Embryonic facial prominence (tissue), 1 donor: Measurements from ENCODE around the gene SORCS1.

Experiments
- DNase-seq: peaks from one replicate; pipeline ENCODE4 v3.0.0-alpha.2; 2016; ENCODE audit errors: extremely low spot score

The SORCS1 gene

DNA sequence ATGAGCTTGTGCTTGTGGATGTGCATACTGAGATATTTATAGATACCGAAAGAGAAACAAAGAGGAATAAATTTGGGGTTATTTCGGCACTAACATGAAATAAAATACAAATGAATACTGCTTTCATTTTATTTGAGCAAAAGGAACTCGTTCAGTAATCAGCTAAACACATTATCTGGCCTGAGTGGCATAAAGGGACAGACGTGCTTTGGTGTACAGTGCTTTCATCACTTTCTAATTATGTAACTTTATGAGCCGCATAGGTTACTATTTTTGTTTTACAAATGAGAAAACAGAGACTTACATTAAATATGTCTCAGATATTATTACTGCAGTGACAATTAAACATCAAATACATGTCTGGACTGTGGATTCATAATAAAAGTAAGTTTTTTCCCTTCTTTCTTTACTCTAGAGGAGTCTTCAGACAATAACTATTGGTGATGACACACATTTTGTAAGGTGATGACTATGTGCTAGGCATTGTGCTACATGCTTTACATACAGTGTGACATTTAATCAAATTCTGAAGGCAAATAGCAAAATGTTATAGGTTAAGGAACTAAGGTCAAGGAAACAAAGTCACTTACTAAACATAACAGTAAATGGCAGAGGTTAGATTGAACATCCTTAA lies 503.3 kb downstream of the SORCS1 start:
- no peak for DNase-seq

DNA sequence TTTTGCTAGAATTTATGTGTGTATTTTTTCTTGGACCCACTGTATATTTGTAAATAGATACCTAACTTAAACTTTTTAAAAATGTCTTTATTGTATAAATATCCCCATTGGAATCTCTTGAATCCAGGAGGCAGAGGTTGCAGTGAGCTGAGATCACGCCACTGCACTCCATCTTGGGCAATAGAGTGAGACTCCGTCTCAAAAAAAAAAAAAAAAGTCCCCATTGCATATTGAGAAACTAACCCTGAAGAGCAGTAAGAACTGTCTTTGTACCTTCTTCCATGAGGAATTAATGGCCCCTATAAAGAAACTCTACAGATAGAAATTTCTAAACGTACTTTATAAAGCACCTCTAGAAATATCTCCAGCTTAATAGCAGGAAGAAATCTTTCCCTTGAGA lies 504.0 kb downstream of the SORCS1 start:
- no peak for DNase-seq

DNA sequence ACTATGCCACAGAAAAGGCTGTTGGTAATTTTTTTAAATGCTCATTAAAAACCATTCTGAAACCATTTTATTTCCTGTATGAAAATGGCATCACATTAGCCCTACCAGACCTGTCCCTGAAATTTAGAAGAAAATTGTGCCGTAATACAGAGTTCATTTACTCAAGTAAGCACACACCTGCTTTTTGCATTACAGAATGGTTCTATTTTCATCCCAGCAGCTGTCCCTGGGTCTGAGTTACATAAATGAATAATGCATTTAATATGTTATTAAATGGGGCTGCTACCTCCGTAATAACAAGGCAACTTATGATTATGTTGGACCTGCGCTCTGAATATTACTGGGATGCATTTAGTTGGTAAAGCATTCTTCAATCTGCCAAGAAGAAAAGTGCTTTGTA lies 508.9 kb downstream of the SORCS1 start:
- DNase-seq, result no peak

DNA sequence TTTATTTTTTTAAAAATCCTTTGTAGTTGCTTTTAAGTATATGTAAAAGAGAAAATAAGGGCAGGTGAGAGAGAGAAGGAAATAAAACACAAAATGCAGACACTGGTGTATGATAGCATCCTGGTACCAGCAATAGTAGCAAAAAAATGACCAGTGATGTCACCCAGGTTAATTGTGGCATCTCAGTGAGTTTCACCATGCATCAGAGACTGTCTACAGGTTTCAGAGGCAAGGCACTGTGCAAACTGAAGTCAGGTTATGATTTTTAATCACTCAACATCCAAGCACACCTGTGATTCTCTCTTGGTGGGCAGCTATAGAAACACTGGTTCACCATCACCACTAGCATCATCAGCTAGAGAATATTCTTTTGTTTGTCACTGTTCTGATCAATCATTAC lies 509.3 kb downstream of the SORCS1 start:
- DNase-seq, result no peak

DNA sequence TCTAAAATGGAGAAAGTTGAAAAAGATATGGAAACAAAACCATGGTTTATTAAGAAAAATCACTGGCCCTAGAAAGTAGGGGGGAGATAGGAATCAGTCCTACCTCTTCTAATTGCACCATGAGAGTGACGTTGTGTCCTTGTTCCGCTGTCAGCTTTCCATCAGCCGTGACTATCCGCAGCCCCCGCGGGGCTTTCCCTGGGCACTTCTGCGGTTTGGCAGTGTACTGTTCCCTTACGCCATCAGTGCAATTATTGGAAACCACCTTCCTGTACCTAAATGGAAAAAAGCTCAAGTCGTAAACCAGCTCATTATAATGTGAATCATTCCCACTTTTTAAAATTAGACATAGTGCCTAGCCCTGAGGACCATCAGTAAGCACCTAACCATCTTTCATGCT lies 512.2 kb downstream of the SORCS1 start:
- DNase-seq, result no peak

DNA sequence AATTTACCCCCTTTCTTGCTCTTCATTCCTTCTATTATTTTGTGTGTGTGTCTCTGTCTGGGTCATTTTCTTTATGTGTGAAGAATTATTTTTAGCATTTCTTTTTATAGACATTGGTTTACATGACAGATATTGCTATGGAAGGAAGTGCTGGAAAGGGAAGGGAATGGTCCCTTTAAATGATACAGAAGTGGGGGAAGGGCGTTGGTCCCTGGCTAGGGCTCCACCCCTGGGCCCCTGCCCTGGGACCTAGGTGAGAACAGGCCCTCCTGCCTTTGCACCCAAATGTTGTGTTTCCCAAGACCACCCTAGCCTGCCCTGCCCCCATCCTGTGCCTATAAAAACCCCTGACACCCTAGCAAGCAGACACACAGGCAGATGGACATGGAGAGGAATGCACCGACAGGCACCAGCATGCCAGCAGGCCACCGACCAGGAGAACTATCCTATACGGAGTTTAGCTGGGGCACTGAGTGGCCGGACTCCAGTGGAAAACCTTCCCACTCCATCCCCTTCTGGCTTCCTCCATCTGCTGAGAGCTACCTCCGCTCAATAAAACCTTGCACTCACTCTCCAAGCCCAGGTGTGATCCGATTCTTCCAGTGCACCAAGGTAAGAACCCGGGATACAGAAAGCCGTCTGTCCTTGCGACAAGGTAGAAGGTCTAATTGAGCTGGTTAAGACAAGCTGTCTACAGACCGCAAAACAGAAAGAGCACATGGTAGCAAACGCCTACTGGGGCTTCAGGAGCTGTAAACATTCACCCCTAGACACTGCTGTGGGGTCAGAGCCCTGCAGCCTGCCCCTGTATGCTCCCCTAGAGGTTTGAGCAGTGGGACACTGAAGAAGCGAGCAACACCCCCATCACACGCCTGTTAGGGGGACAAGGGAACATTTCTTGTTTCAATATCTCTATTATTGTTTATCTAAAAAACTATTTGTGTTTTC lies 515.7 kb downstream of the SORCS1 start:
- DNase-seq, result no peak

DNA sequence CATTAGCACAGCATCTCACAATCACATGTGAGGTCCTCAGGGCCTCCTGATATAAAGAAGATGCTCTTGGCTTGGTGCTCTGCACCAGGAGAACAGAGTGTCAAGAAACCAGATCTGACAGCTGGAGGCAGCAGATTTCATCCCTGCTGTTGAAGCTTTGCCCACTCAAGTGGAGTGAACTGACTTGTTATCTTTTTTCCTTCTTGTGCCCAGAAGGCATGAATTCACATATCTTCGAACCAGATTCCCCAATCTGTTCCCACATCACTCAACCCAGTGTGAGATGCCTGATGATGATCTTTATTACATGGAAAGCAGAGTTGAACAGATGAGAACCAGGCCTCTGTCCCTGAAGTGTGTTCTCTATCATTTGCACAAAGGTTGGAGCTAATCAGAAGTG lies 521.0 kb downstream of the SORCS1 start:
- DNase-seq, result no peak

DNA sequence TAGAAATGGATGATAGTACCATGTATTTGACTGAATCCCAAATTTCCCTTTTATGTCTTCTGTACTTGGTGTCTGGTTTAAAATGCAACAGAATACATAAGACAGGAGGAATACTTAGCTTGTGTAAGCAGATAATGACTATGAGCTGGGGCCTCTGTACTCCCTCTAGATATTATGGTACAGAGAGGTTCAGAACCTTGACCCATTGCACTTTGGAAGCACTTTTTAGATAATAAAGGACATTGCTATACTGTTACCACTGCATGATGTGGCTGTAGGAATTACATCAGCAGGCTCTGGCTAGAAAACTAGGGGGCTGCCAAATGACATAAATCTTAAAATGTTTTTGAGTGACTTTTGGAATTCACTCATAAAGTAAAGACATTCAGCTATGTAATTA lies 526.6 kb downstream of the SORCS1 start:
- no peak for DNase-seq

DNA sequence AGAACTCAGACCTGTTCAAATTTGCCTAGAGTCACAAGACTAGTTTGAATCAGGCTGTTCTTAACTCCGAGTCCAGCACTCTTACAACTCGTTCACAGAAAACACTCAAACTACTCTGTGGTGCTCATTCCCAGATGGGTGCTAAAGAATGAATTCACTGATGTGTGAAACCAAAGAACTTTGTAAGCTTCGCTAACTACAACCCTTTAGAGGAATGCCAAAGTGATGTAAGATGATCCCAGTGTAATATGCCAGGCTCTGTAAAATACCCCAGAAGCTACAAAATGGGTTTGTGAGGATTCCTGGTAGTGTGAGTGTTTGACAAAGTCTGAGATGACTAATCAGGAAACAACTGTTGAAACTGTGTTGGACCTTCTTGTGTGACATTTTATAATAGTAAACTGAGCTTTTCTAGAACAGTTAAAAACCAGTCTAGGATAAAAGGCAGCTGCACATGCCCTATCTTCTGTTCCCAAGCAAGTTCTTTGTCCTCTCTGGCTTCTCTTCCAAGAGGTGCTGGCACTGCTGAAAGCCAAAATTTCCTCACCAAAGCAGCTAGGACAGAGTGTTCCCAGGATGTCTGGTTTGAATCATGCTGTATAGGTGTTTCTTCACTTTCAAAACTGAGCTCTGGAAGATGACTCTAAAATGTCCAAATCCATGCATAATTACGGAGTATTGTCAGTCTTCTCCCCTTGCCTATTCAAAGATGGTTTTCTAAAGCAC lies 527.6 kb downstream of the SORCS1 start:
- no peak for DNase-seq

DNA sequence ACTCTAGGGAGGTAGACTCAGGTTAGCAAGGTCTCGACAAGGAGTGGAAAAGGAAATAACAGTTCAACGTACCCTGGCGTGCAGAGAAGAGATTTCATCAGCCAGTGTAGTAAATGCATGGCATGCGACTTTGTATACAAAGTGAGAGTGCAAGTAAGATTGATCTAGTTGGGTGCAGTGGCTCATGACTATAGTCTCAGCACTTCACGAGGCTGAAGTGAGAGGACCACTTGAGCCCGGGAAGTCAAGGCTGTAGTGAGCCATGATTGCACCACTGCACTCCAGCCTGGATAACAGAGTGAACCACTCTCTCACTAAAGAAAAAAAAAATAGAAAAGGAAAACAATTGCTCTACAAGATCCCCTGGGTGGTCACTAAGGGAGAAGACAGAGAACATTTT lies 528.6 kb downstream of the SORCS1 start:
- no peak for DNase-seq

DNA sequence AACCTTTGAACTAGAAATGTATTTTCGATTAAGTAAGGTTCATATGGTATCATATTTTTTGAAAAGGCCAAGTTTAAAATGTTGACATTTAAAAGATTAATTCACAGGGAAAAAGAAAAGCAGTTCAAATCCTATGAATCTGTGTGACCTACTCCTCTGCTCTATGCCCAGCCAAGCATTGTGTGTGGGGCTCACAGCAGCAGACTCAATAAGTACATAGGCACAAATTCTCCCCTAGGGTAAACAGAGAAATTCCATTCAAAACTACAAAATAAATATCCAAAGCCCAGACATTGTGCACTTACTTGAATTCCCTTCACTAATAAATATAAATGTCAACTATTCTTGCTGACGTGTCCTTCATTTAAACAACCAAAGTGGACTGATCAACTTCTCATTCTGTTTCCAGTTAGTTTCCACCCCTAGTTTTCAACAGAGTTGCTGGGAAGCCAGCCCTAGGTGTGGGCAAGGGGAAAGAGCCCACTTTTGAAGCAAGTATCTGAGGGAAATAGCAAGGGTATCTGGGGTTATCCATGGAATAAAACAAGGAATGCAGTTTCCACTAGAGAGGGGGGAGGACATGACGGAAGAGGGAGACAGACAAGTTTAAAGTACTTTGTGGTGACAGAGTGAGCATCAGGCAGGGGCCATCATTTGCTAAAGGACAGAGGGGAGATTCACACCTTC lies 533.3 kb downstream of the SORCS1 start:
- no peak for DNase-seq

DNA sequence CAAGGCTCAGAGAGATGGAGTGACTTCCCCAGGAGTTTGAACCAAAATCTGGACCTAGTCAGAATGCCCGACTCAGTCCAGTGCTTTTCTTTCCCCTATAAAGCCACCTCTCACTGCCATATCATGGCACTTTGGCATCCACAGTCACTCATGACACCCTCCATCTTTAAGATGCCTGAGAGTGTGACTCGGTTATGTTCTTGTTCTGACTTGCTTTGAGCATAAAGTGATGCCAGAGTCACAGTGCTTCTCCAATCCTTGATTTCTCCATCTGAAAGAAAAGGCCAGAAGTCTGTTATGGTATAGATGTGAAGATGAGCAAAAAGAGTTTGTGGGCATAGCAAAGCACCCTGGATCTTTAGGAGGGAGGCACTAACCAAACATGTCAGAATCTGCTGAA lies 538.1 kb downstream of the SORCS1 start:
- no peak for DNase-seq

DNA sequence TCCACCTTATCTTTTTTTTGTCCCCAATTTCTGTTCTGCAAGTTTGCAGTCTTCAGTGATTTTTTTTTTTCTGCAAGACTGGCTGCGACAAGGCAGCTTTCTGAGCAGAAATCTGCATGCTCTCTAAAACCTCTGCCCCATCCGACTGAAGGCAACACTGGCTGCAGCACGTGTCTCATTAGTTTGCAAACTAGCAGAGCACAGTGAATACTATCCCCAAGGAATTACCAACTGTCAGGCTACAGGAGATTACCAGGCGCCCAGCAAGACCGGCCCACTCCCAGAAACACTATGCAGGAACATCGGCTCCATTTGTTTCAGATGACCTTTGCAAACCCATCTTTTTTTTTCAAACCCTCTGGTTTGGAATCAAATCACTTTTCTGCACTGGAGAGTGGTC lies 538.8 kb downstream of the SORCS1 start:
- no peak for DNase-seq

DNA sequence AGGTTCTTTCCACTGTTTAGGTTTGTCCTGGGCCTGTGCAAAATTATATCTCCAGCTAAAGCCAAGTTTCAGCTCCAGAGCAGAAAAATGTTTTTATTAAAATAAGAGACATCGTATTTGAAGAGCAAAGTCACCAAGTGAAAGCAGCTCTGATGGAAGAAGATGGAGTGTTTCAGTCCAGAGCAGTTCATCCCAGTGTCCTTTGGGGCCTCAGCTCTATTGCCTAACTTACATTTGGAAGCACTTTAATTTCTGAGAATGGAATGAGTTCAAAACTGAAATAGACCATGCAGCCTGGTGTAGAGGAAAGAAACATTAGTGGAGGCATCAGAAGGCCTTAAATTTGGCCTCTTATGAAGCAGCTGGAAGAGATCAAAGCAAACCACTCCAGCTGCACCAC lies 545.2 kb downstream of the SORCS1 start:
- no peak for DNase-seq

DNA sequence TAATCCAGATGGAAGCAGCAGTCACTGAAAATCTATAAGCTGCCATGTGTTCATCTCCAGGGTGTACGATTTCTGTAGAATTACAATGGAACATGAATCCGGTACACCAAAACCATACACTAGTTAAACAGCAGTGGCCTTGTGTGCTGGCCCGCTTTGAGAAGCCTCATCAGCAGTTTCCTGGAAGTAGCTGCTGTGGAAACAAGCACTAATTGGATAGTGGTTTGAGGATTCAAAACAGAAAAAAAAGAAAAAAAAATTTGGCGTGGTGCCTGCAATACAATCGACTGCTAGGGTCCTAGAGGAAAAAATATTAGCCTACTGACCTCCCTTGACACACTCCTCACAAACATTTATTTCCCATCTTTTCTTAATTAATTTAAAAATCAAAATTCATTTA lies 545.9 kb downstream of the SORCS1 start:
- DNase-seq, result no peak

DNA sequence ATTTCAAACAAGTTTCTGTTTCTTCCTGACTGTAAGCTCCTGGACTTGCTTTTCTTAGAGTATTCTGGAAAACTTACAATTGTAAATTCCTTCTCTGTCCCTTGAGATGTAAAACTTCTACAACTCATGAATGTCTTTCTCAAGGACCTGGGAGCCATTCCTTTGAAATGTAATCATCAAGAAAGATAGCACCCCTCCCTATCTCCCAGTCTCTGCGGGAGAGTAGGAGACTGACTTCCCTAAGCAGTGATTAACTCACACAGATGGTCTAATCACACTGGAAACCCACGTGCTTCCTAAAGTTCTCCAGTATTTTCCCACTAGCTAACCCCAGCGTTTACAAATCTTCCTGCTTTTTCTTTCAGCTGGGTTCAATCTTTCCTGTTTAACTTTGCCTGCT lies 549.4 kb downstream of the SORCS1 start:
- DNase-seq, result no peak

DNA sequence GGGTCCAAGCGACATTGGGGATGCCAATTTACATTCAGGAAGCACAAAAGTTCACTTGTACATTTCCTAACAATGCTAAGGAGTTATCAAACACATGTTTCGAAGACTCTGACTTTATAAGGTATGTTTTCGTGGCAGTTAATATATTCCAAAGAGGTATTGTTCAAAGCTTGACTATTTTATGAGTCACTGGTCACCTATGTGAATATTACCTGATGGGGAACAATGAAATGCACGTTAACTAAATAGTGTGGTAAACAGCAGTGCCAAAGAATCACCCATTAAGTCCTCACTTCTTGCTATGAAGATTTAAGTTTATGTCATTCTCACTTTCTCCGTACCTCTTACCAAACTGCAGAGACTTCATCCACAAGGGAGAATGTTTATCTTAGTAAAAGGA lies 550.2 kb downstream of the SORCS1 start:
- DNase-seq, result no peak

DNA sequence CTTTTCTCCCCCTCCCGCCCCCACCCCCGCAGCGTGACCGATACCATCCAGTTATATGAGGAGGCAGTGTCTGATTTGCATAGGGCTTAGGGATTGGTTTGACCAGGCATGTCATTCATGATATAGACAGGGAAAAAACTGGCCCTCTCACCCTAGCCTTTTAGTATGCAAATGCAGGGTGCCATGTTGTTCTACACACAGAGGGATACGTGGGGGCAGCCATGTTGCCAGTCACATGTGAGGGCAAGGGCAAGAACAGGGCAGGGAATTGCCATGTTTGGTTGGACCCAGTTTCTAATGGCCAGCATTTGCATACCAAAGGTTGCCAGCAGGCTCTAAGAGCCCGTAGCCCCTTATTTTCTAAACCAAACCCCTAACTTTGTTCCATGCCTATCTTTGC lies 552.1 kb downstream of the SORCS1 start:
- DNase-seq, result no peak

DNA sequence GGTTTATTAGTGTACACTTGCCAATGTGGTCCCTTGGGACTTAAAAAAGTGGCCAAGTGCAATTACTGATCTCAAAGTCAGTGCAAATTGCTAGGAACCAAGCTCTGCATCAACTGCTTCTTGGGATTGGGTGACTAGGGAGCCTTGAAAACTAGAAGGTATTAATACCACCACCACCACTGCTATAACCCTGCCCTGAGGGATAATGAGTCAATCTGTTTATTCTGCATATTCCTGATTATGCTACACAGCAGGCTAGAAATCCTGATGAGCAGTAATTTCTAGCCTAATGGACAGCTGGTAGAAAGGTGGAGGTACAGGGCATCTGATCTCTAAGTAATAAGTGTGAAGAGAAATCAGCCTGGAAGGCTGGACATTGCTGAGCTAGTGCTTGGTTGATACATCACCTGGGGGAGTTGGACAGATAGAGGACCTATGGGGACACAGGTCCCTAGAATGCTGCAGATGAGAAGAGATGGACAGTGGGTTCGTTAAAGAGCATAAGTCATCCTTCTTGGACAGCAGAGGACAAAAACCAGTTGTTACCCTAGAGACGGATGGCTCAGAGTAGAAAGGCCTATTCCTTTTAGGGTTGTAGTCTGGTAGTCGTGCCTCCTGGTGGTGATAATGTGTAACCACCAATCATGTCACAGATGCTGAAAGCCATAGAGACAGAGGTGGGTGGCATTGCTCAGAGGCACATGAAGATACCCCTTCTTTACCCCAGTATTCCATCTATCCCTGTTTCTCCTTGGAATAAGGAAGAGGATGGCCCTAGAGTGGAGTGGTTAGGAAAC lies 554.8 kb downstream of the SORCS1 start:
- DNase-seq, result no peak

DNA sequence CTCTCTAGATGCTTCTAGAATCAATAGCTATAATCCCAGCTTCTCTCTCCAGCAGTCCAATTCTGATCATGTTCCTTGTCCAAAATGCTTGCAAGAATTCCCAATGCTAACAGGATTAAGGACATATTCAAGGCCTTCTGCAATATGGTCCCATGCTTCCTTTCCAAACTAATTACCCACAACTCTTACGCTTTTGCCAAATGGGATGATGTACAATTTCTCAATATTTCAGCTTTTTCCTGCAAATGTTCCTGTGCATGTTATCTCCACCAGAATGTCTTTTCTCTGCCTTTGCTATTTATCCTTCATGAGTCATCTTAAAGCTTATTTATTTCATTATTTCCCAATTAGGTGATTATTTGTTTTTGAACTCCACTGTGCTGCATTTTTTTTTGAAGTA lies 556.4 kb downstream of the SORCS1 start:
- DNase-seq, result no peak

DNA sequence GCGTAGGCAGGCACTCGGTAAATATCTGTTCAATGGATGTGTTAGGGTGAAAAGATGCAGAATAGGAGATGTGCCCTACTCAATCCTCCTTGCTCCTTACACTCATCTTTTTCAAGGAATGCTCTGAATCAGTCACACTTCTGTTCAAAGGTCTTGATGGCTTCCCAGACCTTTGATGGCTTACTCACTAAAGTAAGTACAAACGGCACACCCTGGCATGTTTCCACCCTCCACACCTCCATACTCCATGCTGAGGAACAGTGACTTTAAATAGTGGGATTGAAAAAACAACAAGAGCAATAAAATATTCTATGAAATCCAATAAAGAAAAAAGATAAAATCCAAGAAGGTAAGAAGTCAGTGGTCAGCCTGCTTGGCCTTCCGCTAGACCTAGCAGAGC lies 569.2 kb downstream of the SORCS1 start:
- DNase-seq, result no peak
